ENCODE measurements around the gene CDH1. TPM values are rescaled to one million over a fixed set of nuclear protein-coding genes. Genes with fewer than 3 reads are reported as not detected.

The CDH1 gene
- total RNA-seq, 1 donor from 2014 or later = 219 TPM

- Mint-ChIP-seq H3K27me3 (ENCODE audit: low read depth) (no peaks in the 10 kb centered on the region), H3K36me3 (peaks cover 5% of the 10 kb centered on the region), H3K9me3 (no peaks in the 10 kb centered on the region), H3K4me3 (no peak overlapping the region), H3K27ac (peak overlapping the region; percentile 84), H3K4me1 (peaks cover 27% of the 10 kb centered on the region)
- TF ChIP-seq, protein P1, sequence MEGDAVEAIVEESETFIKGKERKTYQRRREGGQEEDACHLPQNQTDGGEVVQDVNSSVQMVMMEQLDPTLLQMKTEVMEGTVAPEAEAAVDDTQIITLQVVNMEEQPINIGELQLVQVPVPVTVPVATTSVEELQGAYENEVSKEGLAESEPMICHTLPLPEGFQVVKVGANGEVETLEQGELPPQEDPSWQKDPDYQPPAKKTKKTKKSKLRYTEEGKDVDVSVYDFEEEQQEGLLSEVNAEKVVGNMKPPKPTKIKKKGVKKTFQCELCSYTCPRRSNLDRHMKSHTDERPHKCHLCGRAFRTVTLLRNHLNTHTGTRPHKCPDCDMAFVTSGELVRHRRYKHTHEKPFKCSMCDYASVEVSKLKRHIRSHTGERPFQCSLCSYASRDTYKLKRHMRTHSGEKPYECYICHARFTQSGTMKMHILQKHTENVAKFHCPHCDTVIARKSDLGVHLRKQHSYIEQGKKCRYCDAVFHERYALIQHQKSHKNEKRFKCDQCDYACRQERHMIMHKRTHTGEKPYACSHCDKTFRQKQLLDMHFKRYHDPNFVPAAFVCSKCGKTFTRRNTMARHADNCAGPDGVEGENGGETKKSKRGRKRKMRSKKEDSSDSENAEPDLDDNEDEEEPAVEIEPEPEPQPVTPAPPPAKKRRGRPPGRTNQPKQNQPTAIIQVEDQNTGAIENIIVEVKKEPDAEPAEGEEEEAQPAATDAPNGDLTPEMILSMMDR (IDR thresholded peaks at IDR 0.05; ENCODE audit: unreplicated experiment) = no peak
- no peak for DNase-seq (ENCODE audit: low spot score in 2 of 2, unreplicated experiment in 2 of 2)
Observed at GRCh38 chr16:68792465-68793324, 55.6 kb downstream of the CDH1 start.

GRCh38 chr16:68793401-68793857 is 56.3 kb downstream of the CDH1 start:
- Mint-ChIP-seq H3K27me3 (ENCODE audit: low read depth) (no peaks in the 10 kb centered on the region), H3K4me1 (peaks cover 31% of the 10 kb centered on the region), H3K9me3 (no peaks in the 10 kb centered on the region), H3K36me3 (peaks cover 5% of the 10 kb centered on the region), H3K27ac (peak overlapping the region; percentile 84), H3K4me3 (no peak overlapping the region)
- DNase-seq (ENCODE audit: low spot score in 2 of 2, unreplicated experiment in 2 of 2) = no peak
- TF ChIP-seq, protein P1 (IDR thresholded peaks at IDR 0.05; ENCODE audit: unreplicated experiment) = no peak

GRCh38 chr16:68798398-68798797 is 61.3 kb downstream of the CDH1 start:
- Mint-ChIP-seq H3K27me3 (ENCODE audit: low read depth) (no peaks in the 10 kb centered on the region), H3K36me3 (peaks cover 5% of the 10 kb centered on the region), H3K27ac (peak overlapping the region; percentile 90), H3K9me3 (no peaks in the 10 kb centered on the region), H3K4me1 (peaks cover 34% of the 10 kb centered on the region), H3K4me3 (no peak overlapping the region)
- DNase-seq (ENCODE audit: low spot score in 2 of 2, unreplicated experiment in 2 of 2) = no peak
- TF ChIP-seq, protein P1 (IDR thresholded peaks at IDR 0.05; ENCODE audit: unreplicated experiment) = no peak

DNA sequence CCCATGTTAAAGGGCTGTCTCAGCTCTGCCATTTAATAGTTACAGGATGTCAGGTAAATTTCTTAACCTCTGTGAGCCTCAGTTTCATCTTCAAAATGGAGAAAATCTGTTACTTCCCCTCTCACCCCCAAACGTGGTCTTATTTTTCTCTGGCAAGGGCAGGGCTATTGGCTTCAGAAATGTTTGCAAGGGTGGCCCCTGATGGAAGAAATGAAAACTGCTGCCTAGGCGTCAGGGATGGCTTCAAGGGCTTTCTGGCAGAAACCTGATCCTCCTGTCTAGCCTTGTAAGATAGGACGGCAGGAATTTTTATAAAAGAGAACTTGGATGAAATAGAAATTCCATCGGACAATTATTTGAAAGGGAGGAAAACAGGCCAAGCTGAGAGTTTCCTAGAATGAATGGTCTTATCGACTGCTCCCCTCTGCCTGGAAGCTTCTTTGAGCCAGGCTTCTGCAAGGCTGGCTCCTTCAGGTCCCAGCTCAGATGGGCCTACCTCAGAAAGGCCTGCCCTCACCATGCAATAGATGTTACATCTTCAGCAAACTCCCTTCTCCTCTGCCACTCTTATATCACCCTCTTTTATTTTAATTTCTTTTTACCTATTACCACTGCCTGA is 63.3 kb downstream of the CDH1 start:
- TF ChIP-seq, protein P1 (IDR thresholded peaks at IDR 0.05; ENCODE audit: unreplicated experiment) = no peak
- Mint-ChIP-seq H3K4me3 (no peak overlapping the region), H3K27me3 (ENCODE audit: low read depth) (no peaks in the 10 kb centered on the region), H3K9me3 (no peaks in the 10 kb centered on the region), H3K4me1 (peaks cover 38% of the 10 kb centered on the region), H3K36me3 (peaks cover 15% of the 10 kb centered on the region), H3K27ac (peak overlapping the region; percentile 97)
- DNase-seq (ENCODE audit: low spot score in 2 of 2, unreplicated experiment in 2 of 2) = peak; percentile 49 to 79

DNA sequence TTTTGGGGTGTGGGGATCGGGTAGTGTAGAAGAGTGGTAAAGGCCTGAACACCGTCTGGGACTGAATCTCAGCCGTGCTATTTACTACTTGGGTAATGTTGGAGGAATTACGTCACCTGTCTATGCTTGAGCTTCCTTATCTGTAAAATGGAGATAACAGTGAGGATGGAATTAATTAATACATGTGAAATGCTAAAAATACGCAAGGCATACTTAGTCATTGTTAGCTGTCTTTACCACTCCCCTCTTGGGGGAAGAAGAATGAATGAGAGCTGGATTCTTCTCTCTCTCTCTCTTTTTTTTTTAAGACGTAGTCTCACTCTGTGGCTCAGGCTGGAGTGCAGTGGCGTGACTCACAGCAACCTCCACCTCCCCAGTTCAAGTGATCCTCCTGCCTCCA is 65.1 kb downstream of the CDH1 start:
- peak overlapping the region; percentile 95 for H3K27ac Mint-ChIP-seq
- H3K4me1 Mint-ChIP-seq = peaks cover 39% of the 10 kb centered on the region
- H3K4me3 Mint-ChIP-seq = no peak overlapping the region
- H3K27me3 Mint-ChIP-seq (ENCODE audit: low read depth) = no peaks in the 10 kb centered on the region
- TF ChIP-seq, protein P1 (IDR thresholded peaks at IDR 0.05; ENCODE audit: unreplicated experiment) = no peak
- DNase-seq (ENCODE audit: low spot score in 2 of 2, unreplicated experiment in 2 of 2) = no peak
- H3K9me3 Mint-ChIP-seq = no peaks in the 10 kb centered on the region
- peaks cover 16% of the 10 kb centered on the region for H3K36me3 Mint-ChIP-seq
